GM23248 (cell line): ENCODE data around the gene TSEN15. TPM values are rescaled to one million over a fixed set of nuclear protein-coding genes. Genes with fewer than 3 reads are reported as not detected.

Source experiments
- DNase-seq: peaks from one replicate; pipeline ENCODE4 v3.0.0-alpha.2; 2015
- H2AFZ ChIP-seq: fragments of 200-600 bp; sonication (generic); 2 replicates; pipeline ENCODE4 v1.6.1; 2016; ENCODE audit warnings: antibody characterized with exemption
- H3F3A ChIP-seq: fragments of 200-600 bp; sonication (generic); 2 replicates; pipeline ENCODE4 v1.6.1; 2016; ENCODE audit warnings: mild to moderate bottlenecking, antibody characterized with exemption, mixed run types; ENCODE audit not compliant: insufficient read depth
- H3K27ac ChIP-seq: fragments of 200-600 bp; sonication (generic); 2 replicates; pipeline ENCODE4 v1.5.1; 2016; ENCODE audit warnings: mild to moderate bottlenecking
- H3K27me3 ChIP-seq: fragments of 200-600 bp; sonication (generic); replicated peaks from 2 replicates; pipeline ENCODE4 v1.6.1; 2016; ENCODE audit warnings: mild to moderate bottlenecking; ENCODE audit not compliant: insufficient read depth
- H3K36me3 ChIP-seq: fragments of 200-600 bp; sonication (generic); 2 replicates; pipeline ENCODE4 v1.6.1; 2016; ENCODE audit warnings: low read depth, mild to moderate bottlenecking
- H3K4me1 ChIP-seq: fragments of 200-600 bp; sonication (generic); 2 replicates; pipeline ENCODE4 v1.6.1; 2016; ENCODE audit warnings: mild to moderate bottlenecking; ENCODE audit not compliant: insufficient read depth
- H3K4me2 ChIP-seq: fragments of 200-600 bp; sonication (generic); one replicate; pipeline ENCODE4 v1.6.1; 2016; ENCODE audit warnings: mild to moderate bottlenecking; ENCODE audit not compliant: unreplicated experiment
- H3K4me3 ChIP-seq: fragments of 200-600 bp; sonication (generic); 2 replicates; pipeline ENCODE4 v1.5.1; 2016; ENCODE audit warnings: mild to moderate bottlenecking
- H3K79me2 ChIP-seq: fragments of 200-600 bp; sonication (generic); 2 replicates; pipeline ENCODE4 v1.6.1; 2016; ENCODE audit warnings: mild to moderate bottlenecking; ENCODE audit not compliant: insufficient read depth
- H3K9ac ChIP-seq: fragments of 200-600 bp; sonication (generic); 2 replicates; pipeline ENCODE4 v1.6.1; 2016; ENCODE audit warnings: mild to moderate bottlenecking
- H3K9me2 ChIP-seq: fragments of 200-600 bp; sonication (generic); 2 replicates; pipeline ENCODE4 v1.6.1; 2016; ENCODE audit warnings: mixed run types, mild to moderate bottlenecking, moderate library complexity; ENCODE audit not compliant: insufficient read depth
- H3K9me3 ChIP-seq: fragments of 200-600 bp; sonication (generic); one replicate; pipeline ENCODE4 v1.6.1; 2017; ENCODE audit warnings: low read depth
- H4K20me1 ChIP-seq: fragments of 200-600 bp; sonication (generic); 2 replicates; pipeline ENCODE4 v1.6.0; 2016; ENCODE audit not compliant: insufficient read depth
- EZH2 ChIP-seq: fragments of 200-600 bp; sonication (generic); IDR thresholded peaks from 2 replicates; pipeline ENCODE4 v1.6.1; 2018; ENCODE audit warnings: antibody characterized with exemption, mild to moderate bottlenecking; ENCODE audit not compliant: insufficient read depth, poor library complexity, severe bottlenecking
- EZH2phosphoT487 ChIP-seq: fragments of 200-600 bp; sonication (generic); IDR thresholded peaks from 2 replicates; pipeline ENCODE4 v1.6.1; 2018; ENCODE audit warnings: antibody characterized with exemption, moderate library complexity, mild to moderate bottlenecking, low read depth; ENCODE audit not compliant: insufficient read depth
- WGBS, 2 experiments: methylation state at CpG; one replicate each; pipeline ENCODE4 v1.1.6; 2015 to 2017; ENCODE audit warnings: low lambda C conversion rate in 2 of 2, low coverage in 1 of 2; ENCODE audit errors: missing lambda C conversion rate in 2 of 2; 5-methylcytosine and 5-hydroxymethylcytosine counted together
- in situ Hi-C: fragments of 300-500 bp; cut with MboI; formaldehyde crosslinking; loops from 2 replicates; pipeline ENCODE4 v1.15.0; 2020
- polyA plus RNA-seq: library from polyadenylated mRNA; unstranded; fragments of >200 nt; fragmentation: Nextera tagmentation; extraction: Ambion mirVana; gene quantifications from 2 replicates; pipeline ENCODE4 v1.2.1, GENCODE V29; 2016
- total RNA-seq: library from RNA; depleted of rRNA; stranded (reverse); fragments of >200 nt; shearing (Covaris generic); gene quantifications from 2 replicates; pipeline ENCODE4 v1.2.3, GENCODE V29; 2014

The TSEN15 gene
- total and polyA plus RNA-seq, 2 experiments from 2014 or later, result 52.0 to 81.9 TPM

GRCh38 chr1:184031409-184032107 is 20.0 kb upstream of the TSEN15 start:
- Histone ChIP-seq H3K27me3 (no peaks in the 10 kb centered on the region), H3K4me3 (no peak overlapping the region), H3K9ac (no peak overlapping the region), H4K20me1 (no peaks in the 10 kb centered on the region), H3K4me2 (no peak overlapping the region), H3F3A (peaks cover 29% of the 10 kb centered on the region), H3K27ac (no peak overlapping the region), H3K9me2 (no peaks in the 10 kb centered on the region), H3K79me2 (no peaks in the 10 kb centered on the region), H3K36me3 (no peaks in the 10 kb centered on the region), H3K9me3 (no peaks in the 10 kb centered on the region), H3K4me1 (peaks cover 21% of the 10 kb centered on the region), H2AFZ (no peak overlapping the region)
- DNase-seq, result no peak
- no peak for TF ChIP-seq EZH2phosphoT487
- TF ChIP-seq EZH2, result no peak
- WGBS, 2 experiments, result 94 to 98% methylated on average over 8 of the region's 8 CpGs
- in situ Hi-C loops, result no loop called here

- no peak for DNase-seq
- H3K9me2 ChIP-seq, result no peaks in the 10 kb centered on the region
- peaks cover 29% of the 10 kb centered on the region for H3F3A ChIP-seq
- 91 to 96% methylated on average over 2 of the region's 2 CpGs for WGBS, 2 experiments
- H3K79me2 ChIP-seq, result no peaks in the 10 kb centered on the region
- H3K9ac ChIP-seq, result no peak overlapping the region
- no peak overlapping the region for H2AFZ ChIP-seq
- peaks cover 21% of the 10 kb centered on the region for H3K4me1 ChIP-seq
- no peak overlapping the region for H3K4me2 ChIP-seq
- no peaks in the 10 kb centered on the region for H3K36me3 ChIP-seq
- in situ Hi-C loops, result no loop called here
- H3K4me3 ChIP-seq, result no peak overlapping the region
- H3K27ac ChIP-seq, result no peak overlapping the region
- no peaks in the 10 kb centered on the region for H3K27me3 ChIP-seq
- no peaks in the 10 kb centered on the region for H3K9me3 ChIP-seq
- no peak for TF ChIP-seq EZH2phosphoT487
- no peak for TF ChIP-seq EZH2
- no peaks in the 10 kb centered on the region for H4K20me1 ChIP-seq
Observed at GRCh38 chr1:184032306-184032929, 19.1 kb upstream of the TSEN15 start.

- TF ChIP-seq EZH2phosphoT487 (no peak), EZH2 (no peak)
- 80 to 88% methylated on average over 3 of the region's 3 CpGs for WGBS, 2 experiments
- Histone ChIP-seq H3K9me3 (no peaks in the 10 kb centered on the region), H3K36me3 (no peaks in the 10 kb centered on the region), H3K27ac (no peak overlapping the region), H3K4me3 (no peak overlapping the region), H3F3A (peaks cover 29% of the 10 kb centered on the region), H3K79me2 (no peaks in the 10 kb centered on the region), H3K4me1 (peaks cover 21% of the 10 kb centered on the region), H3K9me2 (no peaks in the 10 kb centered on the region), H3K27me3 (no peaks in the 10 kb centered on the region), H2AFZ (no peak overlapping the region), H3K9ac (no peak overlapping the region), H4K20me1 (no peaks in the 10 kb centered on the region), H3K4me2 (no peak overlapping the region)
- DNase-seq, result no peak
- in situ Hi-C loops, result no loop called here
Observed at GRCh38 chr1:184032930-184033418, 18.6 kb upstream of the TSEN15 start.

- Histone ChIP-seq H3K79me2 (no peaks in the 10 kb centered on the region), H3K9me2 (no peaks in the 10 kb centered on the region), H2AFZ (no peak overlapping the region), H3K9me3 (no peaks in the 10 kb centered on the region), H3K4me3 (no peak overlapping the region), H3K4me1 (peaks cover 21% of the 10 kb centered on the region), H4K20me1 (no peaks in the 10 kb centered on the region), H3K27me3 (no peaks in the 10 kb centered on the region), H3K9ac (no peak overlapping the region), H3F3A (peaks cover 29% of the 10 kb centered on the region), H3K27ac (0 out of 2 replicates have a peak overlapping the region, but pooled peaks have one; percentile 0), H3K4me2 (peak overlapping the region; percentile 18), H3K36me3 (no peaks in the 10 kb centered on the region)
- DNase-seq, result peak; percentile 67
- in situ Hi-C loops, result no loop called here
- TF ChIP-seq EZH2 (no peak), EZH2phosphoT487 (no peak)
- WGBS, 2 experiments, result 34 to 41% methylated on average over 2 of the region's 2 CpGs
Observed at GRCh38 chr1:184033711-184034167, 17.8 kb upstream of the TSEN15 start.
